Right lobe of liver (tissue), 6 donors: ENCODE measurements around the gene KRTAP22-2. TPM values are rescaled to one million over a fixed set of nuclear protein-coding genes. Genes with fewer than 3 reads are reported as not detected.

ENCODE experiments used
- ATAC-seq, 4 donors: fragments of 200-7000 bp; cut with Tn5 transposase; one replicate each; pipeline ENCODE4 v1.9.1; 2020; ENCODE audit warnings: mild to moderate bottlenecking in 4 of 4, moderate library complexity in 4 of 4
- DNase-seq, 3 donors: peaks; one replicate each; pipeline ENCODE4 v3.0.0-alpha.2; 2020
- H3K27ac ChIP-seq, 3 donors: fragments of 200-600 bp; one replicate each; pipeline ENCODE4 v1.8.0; 2022
- H3K27me3 ChIP-seq, 2 donors: fragments of 200-600 bp; one replicate each; pipeline ENCODE4 v1.8.0; 2022
- H3K36me3 ChIP-seq, 4 donors: fragments of 200-600 bp; sonication (generic) in 1 of 4; one replicate each; pipeline versions ENCODE4 v1.5.1 to v1.8.0; 2017 to 2022; ENCODE audit warnings: control low read depth in 1 of 4
- H3K4me1 ChIP-seq, 4 donors: fragments of 200-600 bp; sonication (generic) in 1 of 4; one replicate each; pipeline versions ENCODE4 v1.5.1 to v1.8.0; 2017 to 2022; ENCODE audit warnings: control low read depth in 1 of 4
- H3K4me3 ChIP-seq, 3 donors: fragments of 200-600 bp; one replicate each; pipeline ENCODE4 v1.8.0; 2022
- H3K9me3 ChIP-seq, 4 donors: fragments of 200-600 bp; sonication (generic) in 1 of 4; one replicate each; pipeline versions ENCODE4 v1.5.1 to v1.8.0; 2017 to 2022; ENCODE audit warnings: control low read depth in 1 of 4
- CTCF ChIP-seq, 4 donors: fragments of 200-600 bp in 3 of 4; fragments of 450-650 bp in 1 of 4; IDR thresholded peaks; one replicate each; pipeline versions ENCODE4 v1.5.1 to v1.8.0; 2016 to 2022; ENCODE audit warnings: antibody characterized with exemption in 4 of 4, mild to moderate bottlenecking in 2 of 4
- POLR2A ChIP-seq: fragments of 450-650 bp; IDR thresholded peaks from one replicate; pipeline ENCODE4 v1.6.1; 2017; ENCODE audit warnings: antibody characterized with exemption, mild to moderate bottlenecking
- WGBS: methylation state at CpG from one replicate; pipeline ENCODE4 v1.1.6; 2018; ENCODE audit warnings: low coverage, low lambda C conversion rate; ENCODE audit not compliant: insufficient coverage; ENCODE audit errors: missing lambda C conversion rate; 5-methylcytosine and 5-hydroxymethylcytosine counted together
- intact Hi-C, 2 donors: fragments of 100-400 bp; cut with DNase I; formaldehyde crosslinking; loops; one replicate each; pipeline versions ENCODE4 v1.11.2 to v1.14.1; 2022
- total RNA-seq, 6 experiments: library from RNA; depleted of rRNA in 2 of 6; stranded (reverse); fragments of >200 nt in 2 of 6; fragmentation: NEBNext Ultra II Directional in 3 of 6; extraction: Animal tissue kit (Norgen Biotek cat#: 25700) in 3 of 6; gene quantifications; one replicate each; pipeline versions ENCODE4 v1.1.0 to v1.2.4, GENCODE V29; 2016 to 2023
- donor health status: DM: no; HTN: yes; CAD: no.
- donor health status: DM: no; HTN: no; CAD: no.
- donor health status: DM: no; HTN: no; CAD: no.
- donor health status: DM: no; HTN: yes; CAD: no.
- donor health status: DM: no; HTN: yes; CAD: no.

Gene KRTAP22-2
- total RNA-seq, 6 experiments from 2014 or later, result not detected

DNA sequence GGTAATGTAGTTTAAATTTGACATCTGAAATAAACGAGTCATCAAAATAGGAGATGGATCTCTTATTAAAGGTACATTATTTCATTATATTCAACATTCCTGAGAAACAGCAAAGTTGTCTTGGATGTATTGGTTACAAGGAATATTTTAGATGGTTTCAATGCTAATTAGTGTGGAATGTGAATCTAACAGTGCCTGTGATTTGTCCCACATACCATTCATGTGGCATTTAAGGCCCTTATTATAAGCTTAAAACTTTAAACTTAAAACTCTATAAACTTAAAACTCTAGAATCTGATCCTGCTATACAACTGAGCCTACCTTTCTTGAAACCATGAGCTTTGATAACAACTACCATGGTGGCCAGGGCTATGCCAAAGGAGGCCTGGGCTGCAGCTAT, 10.6 kb upstream of the KRTAP22-2 start, which contains the start of gene KRTAP22-1:
TSS of gene KRTAP22-1 (plus strand) at position 301 of the 400 bp plus-strand sequence.
- Histone ChIP-seq H3K4me3 (no peak within 1 kb of the TSS), H3K27me3 (no peaks in the 10 kb centered on the region), H3K9me3 (no peaks in the 10 kb centered on the region), H3K27ac (no peak within 1 kb of the TSS), H3K4me1 (no peaks in the 10 kb centered on the region), H3K36me3 (no peaks in the 10 kb centered on the region)
- intact Hi-C loops, result no loop called here
- DNase-seq (no peak), ATAC-seq (no peak)
- TF ChIP-seq POLR2A, result no peak
- no peak for TF ChIP-seq CTCF (IDR thresholded peaks at IDR 0.05)
- WGBS, result 17% methylated on average over 1 of the region's 1 CpG

GRCh38 chr21:30598802-30599201, 8.6 kb upstream of the KRTAP22-2 start, which contains the start of gene KRTAP6-2:
Gene KRTAP6-2 (minus strand): TSS chr21:30598902. CDS start chr21:30598874, 28 bp downstream.
- Histone ChIP-seq H3K36me3 (no peaks in the 10 kb centered on the region), H3K4me1 (no peaks in the 10 kb centered on the region), H3K27me3 (no peaks in the 10 kb centered on the region), H3K27ac (no peak within 1 kb of the TSS), H3K9me3 (no peaks in the 10 kb centered on the region), H3K4me3 (no peak within 1 kb of the TSS)
- no peak for ATAC-seq
- TF ChIP-seq POLR2A, result no peak
- no peak for TF ChIP-seq CTCF (IDR thresholded peaks at IDR 0.05)
- DNase-seq, result no peak
- WGBS, result no CpG with 5 or more reads among the region's 6 CpGs
- intact Hi-C loops, result no loop called here

GRCh38 chr21:30592140-30592539, 1.9 kb upstream of the KRTAP22-2 start, which contains the start of gene KRTAP6-3:
Gene KRTAP6-3 (plus strand): TSS chr21:30592440. CDS start chr21:30592446, 6 bp downstream.
- WGBS, result 79% methylated on average over 3 of the region's 4 CpGs
- intact Hi-C loops, result no loop called here
- Histone ChIP-seq H3K4me3 (no peak within 1 kb of the TSS), H3K27me3 (no peaks in the 10 kb centered on the region), H3K36me3 (no peaks in the 10 kb centered on the region), H3K4me1 (no peaks in the 10 kb centered on the region), H3K9me3 (no peaks in the 10 kb centered on the region), H3K27ac (no peak within 1 kb of the TSS)
- ATAC-seq (no peak), DNase-seq (no peak)
- TF ChIP-seq POLR2A (no peak), CTCF (IDR thresholded peaks at IDR 0.05) (no peak)

GRCh38 chr21:30582870-30583269, 7.3 kb downstream of the KRTAP22-2 start:
- no peaks in the 10 kb centered on the region for H3K9me3 ChIP-seq
- H3K36me3 ChIP-seq, result no peaks in the 10 kb centered on the region
- no peaks in the 10 kb centered on the region for H3K27me3 ChIP-seq
- DNase-seq (no peak), ATAC-seq (no peak)
- WGBS, result 50% methylated on average over 1 of the region's 1 CpG
- no peaks in the 10 kb centered on the region for H3K4me1 ChIP-seq
- TF ChIP-seq CTCF (IDR thresholded peaks at IDR 0.05) (no peak), POLR2A (no peak)
- no peak overlapping the region for H3K27ac ChIP-seq
- no peak overlapping the region for H3K4me3 ChIP-seq
- intact Hi-C loops, result no loop called here

- intact Hi-C loops, result no loop called here
- 41% methylated on average over 3 of the region's 3 CpGs for WGBS
- ATAC-seq, result no peak
- Histone ChIP-seq H3K27ac (no peak overlapping the region), H3K36me3 (no peaks in the 10 kb centered on the region), H3K27me3 (no peaks in the 10 kb centered on the region), H3K4me3 (no peak overlapping the region), H3K4me1 (no peaks in the 10 kb centered on the region), H3K9me3 (no peaks in the 10 kb centered on the region)
- TF ChIP-seq CTCF (IDR thresholded peaks at IDR 0.05) (no peak), POLR2A (no peak)
- DNase-seq, result no peak
Measured at GRCh38 chr21:30580132-30580531, 10.1 kb downstream of the KRTAP22-2 start.
